NCI-H2107 treated with DMSO at 0.1 percent for 48 hours (cell line): ENCODE results near the gene LPXN.

ENCODE experiments used
- DNase-seq: peaks from one replicate; lab custom pipeline; 2025; ENCODE audit not compliant: unreplicated experiment; lab: John Stamatoyannopoulos, UW

The LPXN gene

GRCh38 chr11:58525037-58525614, 50.5 kb downstream of the LPXN start:
- DNase-seq: no peak

- peak; percentile 56 for DNase-seq
These were observed 51.2 kb downstream of the LPXN start for GRCh38 chr11:58524232-58525036.

GRCh38 chr11:58513747-58514367, 61.8 kb downstream of the LPXN start:
- peak; percentile 8 for DNase-seq

- no peak for DNase-seq
These were observed 64.0 kb downstream of the LPXN start for GRCh38 chr11:58511636-58512035.

DNA sequence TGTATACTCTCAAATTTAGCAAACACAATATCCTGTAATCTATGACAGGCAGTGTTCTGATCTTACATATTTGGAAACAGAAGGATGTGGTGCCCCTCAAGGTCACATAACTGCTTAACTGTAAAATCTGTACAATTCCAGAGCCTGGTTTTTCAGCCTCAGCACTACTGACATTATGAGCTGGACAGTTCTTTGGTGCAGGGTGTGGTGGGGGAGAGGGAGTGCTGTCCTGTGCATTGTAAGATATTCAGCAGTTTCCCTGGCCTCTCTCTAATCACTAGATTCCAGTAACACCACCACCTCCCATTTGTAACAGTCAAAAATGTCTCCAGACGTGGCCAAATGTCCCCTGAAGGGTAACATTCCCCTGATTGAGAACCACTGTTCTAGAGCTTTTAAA, 65.9 kb downstream of the LPXN start:
- no peak for DNase-seq

GRCh38 chr11:58508814-58509213, 66.8 kb downstream of the LPXN start:
- no peak for DNase-seq

GRCh38 chr11:58508005-58508404, 67.7 kb downstream of the LPXN start, which contains the start of gene OR5B21:
Gene OR5B21 (minus strand): TSS chr11:58508105. CDS start chr11:58508105, 0 bp downstream.
- no peak for DNase-seq

- DNase-seq: no peak
These were observed 68.3 kb downstream of the LPXN start for GRCh38 chr11:58507355-58507754.

GRCh38 chr11:58506935-58507334, 68.7 kb downstream of the LPXN start:
- DNase-seq: no peak

- DNase-seq: no peak
These were observed 69.8 kb downstream of the LPXN start for GRCh38 chr11:58505849-58506248.

DNA sequence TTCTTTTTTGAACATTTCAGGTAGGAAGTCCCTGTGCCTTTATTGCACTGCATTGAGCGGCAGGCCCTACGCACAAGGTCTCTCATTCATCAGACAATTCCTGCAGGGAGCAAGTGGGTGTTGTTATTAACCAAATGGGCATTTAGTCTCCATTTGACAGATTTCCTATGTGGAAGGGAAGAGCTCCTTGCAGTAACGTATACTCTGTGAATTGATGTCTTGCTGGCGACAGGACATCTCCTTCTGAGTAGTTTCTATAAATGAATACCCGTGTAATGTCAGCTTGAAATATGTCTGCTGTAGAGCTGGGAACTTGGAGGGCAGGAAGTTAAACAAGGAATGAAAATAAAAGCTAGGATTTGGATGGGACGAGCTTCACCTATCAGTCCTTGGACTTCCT, 71.4 kb downstream of the LPXN start:
- no peak for DNase-seq

- DNase-seq: no peak
These were observed 72.2 kb downstream of the LPXN start for GRCh38 chr11:58503361-58503856.

- DNase-seq: no peak
These were observed 73.7 kb downstream of the LPXN start for GRCh38 chr11:58502004-58502403.

GRCh38 chr11:58498464-58498863, 77.2 kb downstream of the LPXN start:
- DNase-seq: no peak

DNA sequence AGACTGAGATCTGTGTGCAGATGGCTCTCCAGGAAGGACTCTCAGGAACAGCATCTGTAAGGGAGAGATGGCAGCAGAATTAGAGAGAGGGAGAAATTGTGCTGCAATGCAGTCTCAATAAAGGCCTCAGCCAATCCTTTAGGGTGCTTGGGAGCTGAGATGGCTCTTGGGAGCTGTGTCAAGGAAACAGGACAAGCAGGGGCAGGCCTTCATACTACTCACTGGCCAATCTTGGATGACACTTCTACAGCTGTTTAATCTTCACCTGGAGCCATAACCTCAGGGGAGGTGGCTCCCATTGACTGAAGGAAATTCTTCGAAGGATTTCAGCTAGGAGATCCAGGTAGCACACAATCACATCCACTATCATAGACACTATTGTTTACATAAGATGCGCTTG, 77.7 kb downstream of the LPXN start:
- no peak for DNase-seq

GRCh38 chr11:58495906-58496305, 79.8 kb downstream of the LPXN start:
- DNase-seq: no peak

DNA sequence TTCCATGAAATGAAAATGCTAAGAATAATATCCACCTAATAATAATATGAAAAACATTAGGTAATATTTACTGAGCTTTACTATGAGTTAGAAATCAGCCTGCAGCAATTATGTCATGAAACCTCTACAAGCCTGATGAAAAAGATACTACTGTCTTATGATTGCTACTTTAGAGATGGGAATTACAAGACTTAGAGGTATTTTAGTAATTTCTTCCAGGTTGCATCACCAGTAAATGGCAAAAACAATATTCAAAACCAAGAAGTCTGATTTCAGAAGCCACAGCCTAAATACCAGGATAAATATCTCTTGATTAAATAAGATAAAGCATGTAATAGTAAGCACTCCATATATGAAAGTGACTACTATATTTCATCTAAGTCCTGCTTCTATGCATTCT, 81.6 kb downstream of the LPXN start:
- DNase-seq: no peak

DNA sequence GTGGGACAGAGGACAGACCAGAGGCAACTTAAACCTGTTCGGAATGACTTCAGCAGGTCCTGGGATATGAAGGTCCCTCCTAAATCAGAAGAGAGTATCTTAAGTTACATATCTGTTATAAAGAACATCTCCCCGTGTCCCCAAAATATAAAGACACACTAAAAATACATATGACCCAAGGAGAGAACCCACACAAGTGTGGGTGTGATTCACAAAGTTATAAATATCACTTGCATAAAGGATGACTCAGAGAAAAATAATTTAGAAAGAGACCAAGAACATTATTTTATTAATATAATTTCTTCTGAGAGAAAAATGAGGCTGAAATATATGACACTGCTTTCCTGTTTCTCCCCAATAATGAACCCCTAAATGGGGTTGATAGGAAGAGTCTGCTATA, 82.0 kb downstream of the LPXN start:
- DNase-seq: no peak

DNA sequence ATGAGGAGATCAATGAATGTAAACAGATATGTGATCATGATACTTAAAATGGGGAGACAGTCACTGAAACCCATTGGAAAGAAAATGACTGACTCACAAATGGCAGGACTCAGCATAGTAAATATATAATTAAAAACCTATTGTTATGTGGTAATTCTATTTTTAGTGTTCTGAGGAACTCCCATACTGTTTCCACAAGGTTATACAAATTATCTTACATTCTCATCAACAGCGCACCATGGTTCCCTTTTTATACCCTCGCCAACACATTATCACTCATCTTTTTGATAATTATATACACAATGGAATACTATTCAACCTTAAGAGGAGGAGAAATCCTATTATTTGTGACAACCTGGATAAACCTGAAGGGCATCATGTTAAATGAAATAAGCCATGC, 84.8 kb downstream of the LPXN start:
- DNase-seq: no peak

DNA sequence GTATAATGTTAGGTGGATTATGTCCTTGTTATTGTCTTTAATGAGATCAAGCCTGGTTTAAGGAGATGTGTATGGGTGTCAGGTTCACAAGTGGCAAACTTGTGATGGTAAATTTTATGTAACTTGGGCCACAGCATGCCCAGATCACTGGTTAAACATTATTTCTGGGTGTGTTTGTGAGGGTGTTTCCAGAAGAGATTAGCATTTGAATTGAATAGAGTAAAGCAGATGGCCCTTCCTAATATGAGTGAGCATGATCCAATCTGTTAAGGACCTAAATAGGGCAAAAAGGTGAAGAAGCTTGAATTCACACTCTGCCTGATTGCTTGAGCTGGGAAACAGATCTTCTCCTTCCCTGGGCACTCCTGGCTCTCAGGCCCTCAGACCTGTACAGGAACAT, 88.5 kb downstream of the LPXN start:
- DNase-seq: no peak

DNA sequence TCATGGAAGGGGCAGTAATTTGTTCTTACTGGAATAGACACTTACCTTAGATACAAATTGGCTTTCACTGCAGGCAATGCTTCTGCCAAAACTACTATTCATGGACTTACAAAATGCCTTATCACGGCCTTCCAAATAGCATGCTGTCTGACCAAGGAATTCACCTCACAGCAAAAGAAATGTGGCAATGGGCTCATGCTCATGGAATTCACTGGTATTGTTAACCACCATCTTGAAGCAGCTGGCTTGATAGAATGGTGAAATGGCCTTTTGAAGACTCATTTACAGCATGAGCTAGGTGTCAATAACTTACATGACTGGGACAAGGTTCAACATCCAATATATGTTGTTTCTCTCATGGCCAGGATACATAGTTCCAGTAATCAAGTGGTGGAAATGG, 89.7 kb downstream of the LPXN start:
- DNase-seq: no peak
